AG10803 (cell line): ENCODE data around the gene RAB31.

Experiments
- DNase-seq: peaks from one replicate; pipeline ENCODE4 v3.0.0; 2010; ENCODE audit warnings: low read depth
- H3K4me3 ChIP-seq: 2 replicates; pipeline ENCODE4 v1.5.1; 2011; ENCODE audit warnings: mild to moderate bottlenecking, low read length, control low read depth
- CTCF ChIP-seq: conservative IDR thresholded peaks from 2 replicates; pipeline ENCODE4 v1.5.1; 2011; ENCODE audit warnings: mild to moderate bottlenecking, low read length, control low read depth, inconsistent platforms

The RAB31 gene

GRCh38 chr18:9708434-9709303, 568 bp downstream of the RAB31 start:
- TF ChIP-seq CTCF = no peak
- DNase-seq = peak; percentile 15
- peak overlapping the region; percentile 80 for H3K4me3 ChIP-seq

- no peak for TF ChIP-seq CTCF
- H3K4me3 ChIP-seq = peak overlapping the region; percentile 80
- DNase-seq = peak; percentile 57
Measured at GRCh38 chr18:9709304-9709877, 1.3 kb downstream of the RAB31 start.

- no peak for DNase-seq
- H3K4me3 ChIP-seq = peak overlapping the region; percentile 80
- TF ChIP-seq CTCF = no peak
Measured at GRCh38 chr18:9710037-9710436, 1.9 kb downstream of the RAB31 start.

GRCh38 chr18:9711361-9712129, 3.4 kb downstream of the RAB31 start:
- no peak overlapping the region for H3K4me3 ChIP-seq
- no peak for TF ChIP-seq CTCF
- DNase-seq = no peak

- H3K4me3 ChIP-seq = no peak overlapping the region
- TF ChIP-seq CTCF = no peak
- DNase-seq = no peak
Measured at GRCh38 chr18:9712130-9712577, 4.1 kb downstream of the RAB31 start.

GRCh38 chr18:9712611-9713010, 4.5 kb downstream of the RAB31 start:
- no peak overlapping the region for H3K4me3 ChIP-seq
- DNase-seq = peak; percentile 85
- no peak for TF ChIP-seq CTCF
